Kidney epithelial cell (primary cell): Measurements from ENCODE around the gene ITSN2. TPM values are rescaled to one million over a fixed set of nuclear protein-coding genes. Genes with fewer than 3 reads are reported as not detected.

Experiments
- DNase-seq: peaks from one replicate; pipeline ENCODE4 v3.0.0-alpha.2; 2010; ENCODE audit warnings: low read depth
- H3K27me3 ChIP-seq: 2 replicates; pipeline ENCODE4 v1.6.0; 2011; ENCODE audit warnings: low read length; ENCODE audit not compliant: control insufficient read depth, insufficient read depth
- H3K36me3 ChIP-seq: 2 replicates; pipeline ENCODE4 v1.5.1; 2011; ENCODE audit warnings: low read length; ENCODE audit not compliant: control insufficient read depth, insufficient read depth
- H3K4me3 ChIP-seq: 2 replicates; pipeline ENCODE4 v1.5.1; 2011; ENCODE audit warnings: low read depth, mild to moderate bottlenecking, control low read depth, low read length
- CTCF ChIP-seq: IDR thresholded peaks from 2 replicates; pipeline ENCODE4 v1.5.1; 2011; ENCODE audit warnings: mild to moderate bottlenecking, moderate library complexity, low read length, control low read depth, inconsistent platforms; ENCODE audit not compliant: insufficient read depth, poor library complexity, severe bottlenecking
- total RNA-seq: library from RNA; depleted of rRNA; stranded (reverse); fragments of >200 nt; gene quantifications from 2 replicates; pipeline ENCODE4 v1.2.3, GENCODE V29; 2015

ITSN2 gene
- total RNA-seq, 1 donor from 2014 or later, result 23.0 TPM

GRCh38 chr2:24237313-24237712 is 123.0 kb downstream of the ITSN2 start:
- H3K36me3 ChIP-seq, result no peaks in the 10 kb centered on the region
- no peaks in the 10 kb centered on the region for H3K27me3 ChIP-seq
- DNase-seq, result no peak
- TF ChIP-seq CTCF, result no peak
- no peak overlapping the region for H3K4me3 ChIP-seq

- Histone ChIP-seq H3K4me3 (no peak overlapping the region), H3K27me3 (no peaks in the 10 kb centered on the region), H3K36me3 (no peaks in the 10 kb centered on the region)
- no peak for TF ChIP-seq CTCF
- DNase-seq, result no peak
Observed at GRCh38 chr2:24233321-24233720, 127.0 kb downstream of the ITSN2 start.

DNA sequence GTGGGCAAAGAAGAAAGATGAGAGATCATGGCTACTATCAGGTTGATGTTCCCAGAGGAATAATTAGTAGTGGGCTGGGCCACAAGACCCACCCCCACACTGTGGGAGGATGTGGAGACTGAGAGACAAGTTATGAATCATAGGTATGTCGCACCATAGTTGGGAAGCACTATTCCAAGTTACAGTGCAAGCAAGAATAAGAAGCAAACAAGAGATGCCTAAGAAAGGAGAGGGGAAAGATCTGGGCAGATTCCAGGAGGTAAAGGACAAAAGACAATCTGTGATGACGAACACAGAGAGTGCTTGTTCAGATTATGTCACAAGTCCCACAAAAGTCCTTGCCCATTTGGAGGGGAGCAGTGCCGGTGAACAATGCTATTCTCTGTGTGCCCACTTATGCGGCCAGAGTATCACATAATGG is 128.9 kb downstream of the ITSN2 start:
- H3K36me3 ChIP-seq, result no peaks in the 10 kb centered on the region
- no peaks in the 10 kb centered on the region for H3K27me3 ChIP-seq
- DNase-seq, result no peak
- H3K4me3 ChIP-seq, result no peak overlapping the region
- TF ChIP-seq CTCF, result no peak

DNA sequence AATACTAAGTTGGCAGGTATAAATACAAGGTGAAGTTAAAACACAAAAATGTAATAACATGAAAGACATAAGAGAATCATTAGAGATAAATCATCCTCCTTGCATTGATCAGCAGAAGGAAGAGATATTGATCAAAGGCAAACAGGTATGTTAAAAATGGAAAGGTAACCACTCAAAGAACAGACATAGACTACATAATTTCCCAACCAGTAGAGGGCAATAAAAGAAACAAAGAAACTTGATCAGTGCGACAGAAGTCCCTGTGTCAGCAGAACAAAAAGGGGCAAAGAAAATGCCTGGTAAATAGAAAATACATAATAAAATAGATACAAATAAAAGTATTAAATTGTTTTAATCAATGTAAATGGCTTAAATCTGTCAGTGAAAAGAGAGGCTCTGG is 131.9 kb downstream of the ITSN2 start:
- TF ChIP-seq CTCF, result peak; percentile 38
- DNase-seq, result no peak
- H3K36me3 ChIP-seq, result no peaks in the 10 kb centered on the region
- H3K4me3 ChIP-seq, result no peak overlapping the region
- H3K27me3 ChIP-seq, result no peaks in the 10 kb centered on the region

DNA sequence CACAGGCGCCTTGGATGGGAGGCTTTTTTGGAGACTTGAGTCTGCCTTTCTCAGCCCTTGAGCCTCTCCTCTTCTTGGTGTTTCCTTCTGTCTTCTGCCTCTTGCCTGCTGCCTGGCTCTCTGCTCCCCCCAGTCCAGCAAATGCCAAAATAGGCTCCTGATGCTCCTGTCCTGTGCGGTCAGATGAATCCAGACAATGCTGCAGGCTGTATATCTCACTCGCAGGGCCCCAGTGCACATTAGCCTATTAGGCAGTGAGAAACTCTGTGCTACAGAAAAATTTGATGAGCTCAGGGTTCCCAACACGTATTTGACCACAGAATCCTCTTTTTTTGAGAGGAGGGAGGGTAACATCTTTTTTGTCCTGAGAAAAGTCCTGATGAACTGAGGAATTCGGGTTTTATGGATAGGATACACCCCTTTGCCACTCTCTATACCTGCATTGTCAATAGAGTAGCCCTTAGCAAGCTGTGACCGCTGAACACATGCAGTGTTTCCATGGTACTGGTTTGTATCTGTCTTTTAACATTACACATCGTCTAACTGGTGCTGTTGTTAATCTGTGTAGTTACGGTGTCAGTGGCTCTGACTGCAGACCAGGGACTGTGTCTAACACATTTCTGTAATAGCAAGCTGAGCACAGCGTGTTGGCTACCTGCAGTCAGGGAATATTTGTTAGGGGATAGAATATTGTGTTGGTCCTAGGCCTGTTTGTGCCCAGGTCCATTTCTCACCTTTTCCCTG is 134.7 kb downstream of the ITSN2 start:
- H3K27me3 ChIP-seq, result no peaks in the 10 kb centered on the region
- no peaks in the 10 kb centered on the region for H3K36me3 ChIP-seq
- H3K4me3 ChIP-seq, result no peak overlapping the region
- no peak for DNase-seq
- no peak for TF ChIP-seq CTCF

DNA sequence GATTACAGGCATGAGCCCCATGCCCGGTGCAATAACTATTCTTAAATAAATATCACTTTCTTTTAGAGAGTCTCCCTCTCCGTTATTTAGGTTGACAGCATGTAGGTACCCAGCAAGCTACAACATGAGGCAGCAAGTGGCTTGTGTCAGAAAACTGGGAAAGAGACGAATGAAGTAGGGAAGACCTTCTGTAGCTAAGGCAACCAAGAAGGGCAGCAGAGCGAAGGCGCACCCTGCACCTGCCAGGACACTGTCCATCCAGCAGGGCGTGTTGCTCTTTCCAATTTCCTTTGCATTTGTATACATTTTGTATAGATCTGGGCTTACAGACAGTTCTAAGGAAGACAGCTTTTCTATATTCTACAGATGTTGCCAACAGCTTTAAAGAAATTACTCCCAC is 137.4 kb downstream of the ITSN2 start:
- no peak for TF ChIP-seq CTCF
- Histone ChIP-seq H3K4me3 (no peak overlapping the region), H3K36me3 (no peaks in the 10 kb centered on the region), H3K27me3 (no peaks in the 10 kb centered on the region)
- no peak for DNase-seq
